Mesendoderm (in vitro differentiated cells): Measurements from ENCODE around the gene PTK7.

Experiments
- DNase-seq: peaks from one replicate; pipeline ENCODE4 v3.0.0; 2013
- H2AK5ac ChIP-seq: 2 replicates; pipeline ENCODE4 v1.6.1; 2013; ENCODE audit warnings: low read length, inconsistent platforms
- H2BK120ac ChIP-seq: 2 replicates; pipeline ENCODE4 v1.6.1; 2013; ENCODE audit warnings: low read depth, mild to moderate bottlenecking, low read length, moderate library complexity, mixed read lengths
- H2BK15ac ChIP-seq: replicated peaks from 2 replicates; pipeline ENCODE4 v1.6.1; 2013; ENCODE audit warnings: low read depth, mild to moderate bottlenecking, moderate library complexity
- H2BK5ac ChIP-seq: 2 replicates; pipeline ENCODE4 v1.6.1; 2013; ENCODE audit warnings: low read length, inconsistent platforms
- H3K18ac ChIP-seq: 2 replicates; pipeline ENCODE4 v1.6.1; 2013; ENCODE audit warnings: mild to moderate bottlenecking, low read length, mixed read lengths
- H3K23ac ChIP-seq: one replicate; pipeline ENCODE4 v1.6.1; 2013; ENCODE audit warnings: low read length
- H3K27ac ChIP-seq: 2 replicates; pipeline ENCODE4 v1.5.1; 2013; ENCODE audit warnings: low read depth, mild to moderate bottlenecking, inconsistent platforms, low read length, moderate library complexity
- H3K27me3 ChIP-seq: 2 replicates; pipeline ENCODE4 v1.6.1; 2013; ENCODE audit warnings: low read length, control low read depth, mild to moderate bottlenecking, inconsistent platforms; ENCODE audit not compliant: insufficient read depth, poor library complexity
- H3K36me3 ChIP-seq: 2 replicates; pipeline ENCODE4 v1.6.1; 2013; ENCODE audit warnings: low read length, inconsistent platforms; ENCODE audit not compliant: control insufficient read depth, insufficient read depth
- H3K4ac ChIP-seq: one replicate; pipeline ENCODE4 v1.6.1; 2013; ENCODE audit warnings: low read depth, mild to moderate bottlenecking, low read length, moderate library complexity
- H3K4me1 ChIP-seq: 2 replicates; pipeline ENCODE4 v1.6.1; 2013; ENCODE audit warnings: low read depth, low read length, inconsistent platforms; ENCODE audit not compliant: control insufficient read depth
- H3K4me2 ChIP-seq: 2 replicates; pipeline ENCODE4 v1.6.1; 2013; ENCODE audit warnings: low read length
- H3K4me3 ChIP-seq: 2 replicates; pipeline ENCODE4 v1.5.1; 2013; ENCODE audit warnings: mild to moderate bottlenecking, low read length
- H3K56ac ChIP-seq: one replicate; pipeline ENCODE4 v1.6.1; 2013; ENCODE audit warnings: low read length
- H3K79me1 ChIP-seq: 2 replicates; pipeline ENCODE4 v1.6.1; 2013; ENCODE audit warnings: low read length, inconsistent platforms
- H3K79me2 ChIP-seq: 2 replicates; pipeline ENCODE4 v1.6.1; 2013; ENCODE audit warnings: mild to moderate bottlenecking, low read length; ENCODE audit not compliant: control insufficient read depth, insufficient read depth
- H3K9ac ChIP-seq: 2 replicates; pipeline ENCODE4 v1.6.1; 2013; ENCODE audit warnings: low read length, inconsistent platforms
- H4K5ac ChIP-seq: one replicate; pipeline ENCODE4 v1.6.1; 2013; ENCODE audit warnings: low read length
- H4K8ac ChIP-seq: one replicate; pipeline ENCODE4 v1.6.1; 2013; ENCODE audit warnings: low read depth, mild to moderate bottlenecking, control low read depth, low read length, moderate library complexity
- WGBS: extraction: QIAGEN DNeasy Blood & Tissue Kit; methylation state at CpG from one replicate; pipeline ENCODE4 v1.1.7; 2013; ENCODE audit warnings: low lambda C conversion rate, missing lambda C conversion rate; ENCODE audit not compliant: insufficient coverage; ENCODE audit errors: extremely low coverage; 5-methylcytosine and 5-hydroxymethylcytosine counted together

PTK7 gene

GRCh38 chr6:43189776-43190304 lies 113.7 kb downstream of the PTK7 start:
- no peak overlapping the region for H3K9ac ChIP-seq
- H3K27me3 ChIP-seq: no peaks in the 10 kb centered on the region
- no peaks in the 10 kb centered on the region for H3K79me2 ChIP-seq
- no peak overlapping the region for H3K56ac ChIP-seq
- H2AK5ac ChIP-seq: no peak overlapping the region
- no peak overlapping the region for H2BK15ac ChIP-seq
- no peak overlapping the region for H3K18ac ChIP-seq
- H2BK5ac ChIP-seq: no peak overlapping the region
- no peaks in the 10 kb centered on the region for H3K4me1 ChIP-seq
- no peaks in the 10 kb centered on the region for H3K36me3 ChIP-seq
- WGBS: no CpG with 5 or more reads among the region's 6 CpGs
- no peak overlapping the region for H3K4me2 ChIP-seq
- no peak overlapping the region for H4K8ac ChIP-seq
- H3K4ac ChIP-seq: no peak overlapping the region
- H4K5ac ChIP-seq: no peak overlapping the region
- no peak overlapping the region for H2BK120ac ChIP-seq
- DNase-seq: no peak
- no peaks in the 10 kb centered on the region for H3K79me1 ChIP-seq
- H3K4me3 ChIP-seq: no peak overlapping the region
- H3K27ac ChIP-seq: no peak overlapping the region
- no peak overlapping the region for H3K23ac ChIP-seq

DNA sequence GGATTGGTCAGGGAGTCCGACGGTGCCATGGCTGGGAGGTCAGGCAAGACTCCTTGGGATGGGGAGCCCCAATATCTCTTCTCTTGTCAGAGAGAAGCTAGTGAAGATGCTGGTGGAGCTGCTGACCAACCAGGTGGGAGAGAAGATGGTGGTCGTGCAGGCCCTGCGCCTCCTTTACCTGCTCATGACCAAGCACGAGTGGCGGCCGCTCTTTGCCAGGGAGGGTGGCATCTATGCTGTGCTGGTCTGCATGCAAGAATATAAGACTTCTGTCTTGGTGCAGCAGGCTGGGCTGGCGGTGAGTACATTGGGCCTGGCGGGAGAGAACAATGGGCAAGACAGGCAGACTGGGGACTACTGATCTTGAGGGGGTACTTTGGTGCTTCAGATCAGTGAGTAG lies 116.8 kb downstream of the PTK7 start:
- Histone ChIP-seq H4K8ac (no peak overlapping the region), H3K4ac (no peak overlapping the region), H3K79me2 (no peaks in the 10 kb centered on the region), H3K4me1 (no peaks in the 10 kb centered on the region), H4K5ac (no peak overlapping the region), H3K4me3 (no peak overlapping the region), H3K18ac (no peak overlapping the region), H2BK15ac (no peak overlapping the region), H3K56ac (no peak overlapping the region), H3K4me2 (no peak overlapping the region), H3K23ac (no peak overlapping the region), H3K36me3 (no peaks in the 10 kb centered on the region), H2BK120ac (no peak overlapping the region), H3K27me3 (no peaks in the 10 kb centered on the region), H2AK5ac (no peak overlapping the region), H3K79me1 (no peaks in the 10 kb centered on the region), H3K9ac (no peak overlapping the region), H2BK5ac (no peak overlapping the region), H3K27ac (no peak overlapping the region)
- DNase-seq: no peak
- WGBS: no CpG with 5 or more reads among the region's 9 CpGs

- Histone ChIP-seq H3K36me3 (no peaks in the 10 kb centered on the region), H2BK120ac (no peak overlapping the region), H3K4me1 (no peaks in the 10 kb centered on the region), H3K79me2 (no peaks in the 10 kb centered on the region), H3K23ac (no peak overlapping the region), H3K56ac (no peak overlapping the region), H3K9ac (no peak overlapping the region), H3K4me2 (no peak overlapping the region), H3K4ac (no peak overlapping the region), H3K4me3 (no peak overlapping the region), H2BK15ac (no peak overlapping the region), H3K18ac (no peak overlapping the region), H4K5ac (no peak overlapping the region), H2AK5ac (no peak overlapping the region), H3K27ac (no peak overlapping the region), H2BK5ac (no peak overlapping the region), H3K79me1 (no peaks in the 10 kb centered on the region), H4K8ac (no peak overlapping the region), H3K27me3 (no peaks in the 10 kb centered on the region)
- WGBS: no CpG with 5 or more reads among the region's 5 CpGs
- no peak for DNase-seq
Measured at GRCh38 chr6:43193929-43194328, 117.8 kb downstream of the PTK7 start.

- Histone ChIP-seq H3K79me1 (no peaks in the 10 kb centered on the region), H3K4me2 (no peak overlapping the region), H3K27me3 (no peaks in the 10 kb centered on the region), H3K36me3 (no peaks in the 10 kb centered on the region), H2AK5ac (no peak overlapping the region), H2BK120ac (no peak overlapping the region), H4K8ac (no peak overlapping the region), H3K79me2 (no peaks in the 10 kb centered on the region), H3K27ac (no peak overlapping the region), H3K18ac (no peak overlapping the region), H3K4me1 (no peaks in the 10 kb centered on the region), H3K4me3 (no peak overlapping the region), H4K5ac (no peak overlapping the region), H3K4ac (no peak overlapping the region), H3K9ac (no peak overlapping the region), H3K23ac (no peak overlapping the region), H2BK5ac (no peak overlapping the region), H2BK15ac (no peak overlapping the region), H3K56ac (no peak overlapping the region)
- no peak for DNase-seq
- no CpG with 5 or more reads among the region's 5 CpGs for WGBS
Measured at GRCh38 chr6:43196337-43196736, 120.2 kb downstream of the PTK7 start.

DNA sequence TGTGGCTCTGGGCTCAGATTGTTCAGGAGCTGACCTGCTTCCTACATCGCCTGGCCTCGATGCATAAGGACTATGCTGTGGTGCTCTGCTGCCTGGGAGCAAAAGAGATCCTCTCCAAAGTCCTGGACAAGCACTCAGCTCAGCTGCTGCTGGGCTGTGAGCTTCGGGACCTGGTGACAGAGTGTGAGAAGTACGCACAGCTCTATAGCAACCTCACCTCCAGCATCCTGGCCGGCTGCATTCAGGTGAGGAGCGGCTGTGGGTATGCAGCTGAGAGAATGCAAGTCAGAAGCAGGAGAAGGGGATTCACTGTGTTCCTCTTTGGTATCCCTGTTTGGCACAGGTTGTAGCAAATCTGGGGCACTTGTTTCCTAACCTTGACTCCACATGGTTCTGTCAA lies 123.8 kb downstream of the PTK7 start:
- no peaks in the 10 kb centered on the region for H3K79me2 ChIP-seq
- no peak overlapping the region for H3K9ac ChIP-seq
- H4K8ac ChIP-seq: no peak overlapping the region
- no peaks in the 10 kb centered on the region for H3K36me3 ChIP-seq
- no peak overlapping the region for H4K5ac ChIP-seq
- no peak for DNase-seq
- no peaks in the 10 kb centered on the region for H3K4me1 ChIP-seq
- H3K4me3 ChIP-seq: no peak overlapping the region
- no peak overlapping the region for H2BK5ac ChIP-seq
- H3K79me1 ChIP-seq: no peaks in the 10 kb centered on the region
- WGBS: no CpG with 5 or more reads among the region's 6 CpGs
- H3K4me2 ChIP-seq: no peak overlapping the region
- no peak overlapping the region for H3K4ac ChIP-seq
- no peak overlapping the region for H3K56ac ChIP-seq
- H2BK15ac ChIP-seq: no peak overlapping the region
- H2BK120ac ChIP-seq: no peak overlapping the region
- H3K18ac ChIP-seq: no peak overlapping the region
- no peaks in the 10 kb centered on the region for H3K27me3 ChIP-seq
- H3K23ac ChIP-seq: no peak overlapping the region
- H3K27ac ChIP-seq: no peak overlapping the region
- no peak overlapping the region for H2AK5ac ChIP-seq

DNA sequence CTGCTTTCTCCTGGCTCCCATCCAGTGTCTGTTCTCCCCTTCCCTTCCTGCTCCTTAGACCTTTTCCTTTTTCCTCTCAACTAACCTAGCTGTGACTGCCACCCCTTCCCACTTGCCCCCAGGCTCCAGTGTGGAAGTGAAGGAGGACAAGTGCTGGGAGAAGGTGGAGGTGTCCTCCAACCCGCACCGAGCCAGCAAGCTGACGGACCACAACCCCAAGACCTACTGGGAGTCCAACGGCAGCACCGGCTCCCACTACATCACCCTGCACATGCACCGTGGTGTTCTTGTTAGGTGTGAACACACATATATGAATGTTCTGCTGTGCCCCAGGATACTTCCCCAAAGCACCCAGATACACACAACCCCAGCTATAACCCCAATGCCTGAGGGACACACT lies 124.4 kb downstream of the PTK7 start:
- H3K56ac ChIP-seq: no peak overlapping the region
- no peak overlapping the region for H4K8ac ChIP-seq
- H3K79me1 ChIP-seq: no peaks in the 10 kb centered on the region

More for the DNA sequence above, 124.4 kb downstream of the PTK7 start:
- Histone ChIP-seq H3K4ac (no peak overlapping the region), H3K36me3 (no peaks in the 10 kb centered on the region), H3K4me3 (no peak overlapping the region), H3K18ac (no peak overlapping the region), H2BK120ac (no peak overlapping the region), H2AK5ac (no peak overlapping the region), H2BK5ac (no peak overlapping the region), H2BK15ac (no peak overlapping the region), H3K79me2 (no peaks in the 10 kb centered on the region), H4K5ac (no peak overlapping the region), H3K9ac (no peak overlapping the region), H3K4me2 (no peak overlapping the region), H3K27ac (no peak overlapping the region), H3K23ac (no peak overlapping the region), H3K4me1 (no peaks in the 10 kb centered on the region), H3K27me3 (no peaks in the 10 kb centered on the region)
- no peak for DNase-seq
- no CpG with 5 or more reads among the region's 6 CpGs for WGBS
